Osteoblast (primary cell): ENCODE data around the gene BIRC7. TPM values are rescaled to one million over a fixed set of nuclear protein-coding genes. Genes with fewer than 3 reads are reported as not detected.

Experiments used
- DNase-seq: peaks from one replicate; pipeline ENCODE4 v3.0.0; 2011; ENCODE audit warnings: low spot score, mixed read lengths; ENCODE audit not compliant: insufficient read length; ENCODE audit errors: missing footprints
- H2AFZ ChIP-seq: 2 replicates; pipeline ENCODE4 v1.6.0; 2011; ENCODE audit warnings: mild to moderate bottlenecking, low read length
- H3K27ac ChIP-seq: 2 replicates; pipeline ENCODE4 v1.5.1; 2011; ENCODE audit warnings: mild to moderate bottlenecking, low read depth, low read length, moderate library complexity
- H3K27me3 ChIP-seq: 2 replicates; pipeline ENCODE4 v1.6.0; 2012; ENCODE audit warnings: mild to moderate bottlenecking, control low read depth, inconsistent platforms, low read length, moderate library complexity; ENCODE audit not compliant: insufficient read depth
- H3K36me3 ChIP-seq: 2 replicates; pipeline ENCODE4 v1.5.1; 2011; ENCODE audit warnings: mild to moderate bottlenecking, low read length, control low read depth, moderate library complexity; ENCODE audit not compliant: insufficient read depth
- H3K4me1 ChIP-seq: 2 replicates; pipeline ENCODE4 v1.5.1; 2011; ENCODE audit warnings: mild to moderate bottlenecking, low read length, control low read depth, moderate library complexity; ENCODE audit not compliant: insufficient read depth
- H3K4me2 ChIP-seq: 2 replicates; pipeline ENCODE4 v1.6.0; 2011; ENCODE audit warnings: mild to moderate bottlenecking, low read length; ENCODE audit not compliant: insufficient read depth
- H3K4me3 ChIP-seq: fragments of 200-600 bp; sonication (generic); 3 replicates; pipeline ENCODE4 v1.5.1; 2012; ENCODE audit warnings: mild to moderate bottlenecking, low read length, inconsistent platforms; ENCODE audit not compliant: insufficient read depth
- H3K79me2 ChIP-seq: 2 replicates; pipeline ENCODE4 v1.6.0; 2012; ENCODE audit warnings: mild to moderate bottlenecking, low read length, control low read depth, inconsistent platforms; ENCODE audit not compliant: insufficient read depth
- H3K9me3 ChIP-seq: 2 replicates; pipeline ENCODE4 v1.5.1; 2011; ENCODE audit warnings: low read depth, low read length, control low read depth
- H4K20me1 ChIP-seq: 2 replicates; pipeline ENCODE4 v1.6.0; 2012; ENCODE audit warnings: mild to moderate bottlenecking, low read length, control low read depth; ENCODE audit not compliant: insufficient read depth
- CTCF ChIP-seq: IDR thresholded peaks from 2 replicates; pipeline ENCODE4 v1.5.1; 2011; ENCODE audit warnings: mild to moderate bottlenecking, low read depth, low read length, moderate library complexity; ENCODE audit errors: extremely low read depth
- total RNA-seq: library from RNA; depleted of rRNA; stranded (reverse); fragments of >200 nt; gene quantifications from 2 replicates; pipeline ENCODE4 v1.2.3, GENCODE V29; 2012

BIRC7 gene
- total RNA-seq, 1 donor: under 0.01 TPM

GRCh38 chr20:63216849-63217471 lies 18.7 kb upstream of the BIRC7 start:
- peaks cover 30% of the 10 kb centered on the region for H3K36me3 ChIP-seq
- peak overlapping the region; percentile 93 for H3K4me2 ChIP-seq
- peaks cover 31% of the 10 kb centered on the region for H4K20me1 ChIP-seq
- TF ChIP-seq CTCF: no peak
- H2AFZ ChIP-seq: peak overlapping the region; percentile 92
- DNase-seq: peak; percentile 79
- no peak overlapping the region for H3K27ac ChIP-seq
- peaks cover 38% of the 10 kb centered on the region for H3K79me2 ChIP-seq
- no peaks in the 10 kb centered on the region for H3K9me3 ChIP-seq
- H3K4me1 ChIP-seq: peaks cover 21% of the 10 kb centered on the region
- H3K27me3 ChIP-seq: peaks cover 8% of the 10 kb centered on the region
- H3K4me3 ChIP-seq: peak overlapping the region; percentile 91

GRCh38 chr20:63217706-63218105 lies 18.0 kb upstream of the BIRC7 start:
- no peak overlapping the region for H3K4me3 ChIP-seq
- DNase-seq: peak; percentile 58

GRCh38 chr20:63218701-63219446 lies 16.8 kb upstream of the BIRC7 start:
- Histone ChIP-seq H3K4me3 (no peak overlapping the region), H3K27me3 (peaks cover 8% of the 10 kb centered on the region)

More at GRCh38 chr20:63217706-63218105, 18.0 kb upstream of the BIRC7 start:
- H3K4me1 ChIP-seq: peaks cover 16% of the 10 kb centered on the region
- H3K79me2 ChIP-seq: peaks cover 30% of the 10 kb centered on the region
- no peaks in the 10 kb centered on the region for H3K9me3 ChIP-seq
- no peak overlapping the region for H3K4me2 ChIP-seq
- H3K27ac ChIP-seq: no peak overlapping the region
- H3K27me3 ChIP-seq: peaks cover 8% of the 10 kb centered on the region
- H4K20me1 ChIP-seq: peaks cover 24% of the 10 kb centered on the region
- H3K36me3 ChIP-seq: peaks cover 23% of the 10 kb centered on the region
- no peak overlapping the region for H2AFZ ChIP-seq
- no peak for TF ChIP-seq CTCF

More at GRCh38 chr20:63218701-63219446, 16.8 kb upstream of the BIRC7 start:
- H4K20me1 ChIP-seq: peaks cover 15% of the 10 kb centered on the region
- peaks cover 11% of the 10 kb centered on the region for H3K36me3 ChIP-seq
- peaks cover 14% of the 10 kb centered on the region for H3K4me1 ChIP-seq
- H3K4me2 ChIP-seq: no peak overlapping the region
- H3K27ac ChIP-seq: no peak overlapping the region
- no peak overlapping the region for H2AFZ ChIP-seq
- H3K79me2 ChIP-seq: peaks cover 19% of the 10 kb centered on the region
- no peaks in the 10 kb centered on the region for H3K9me3 ChIP-seq
- TF ChIP-seq CTCF: no peak
- peak; percentile 57 for DNase-seq
